DOHH2 (cell line): Measurements from ENCODE around the gene LPXN.

Source experiments
- H3F3A ChIP-seq: fragments of 200-600 bp; sonication (generic), shearing (Covaris generic); 2 replicates; pipeline ENCODE4 v1.6.0; 2016; ENCODE audit warnings: antibody characterized with exemption, mild to moderate bottlenecking; ENCODE audit not compliant: control insufficient read depth, insufficient read depth
- H3K27ac ChIP-seq: fragments of 200-600 bp; sonication (generic); 2 replicates; pipeline ENCODE4 v1.5.1; 2014; ENCODE audit warnings: low read depth, mild to moderate bottlenecking, low read length, moderate library complexity
- H3K27me3 ChIP-seq: fragments of 200-600 bp; sonication (generic); 2 replicates; pipeline ENCODE4 v1.6.1; 2014; ENCODE audit warnings: mild to moderate bottlenecking, low read length, mixed read lengths; ENCODE audit not compliant: control insufficient read depth
- H3K36me3 ChIP-seq: fragments of 200-600 bp; sonication (generic); 2 replicates; pipeline ENCODE4 v1.6.1; 2014; ENCODE audit warnings: mild to moderate bottlenecking, low read length, moderate library complexity, mixed read lengths; ENCODE audit not compliant: control insufficient read depth
- H3K4me1 ChIP-seq: fragments of 200-600 bp; sonication (generic); 2 replicates; pipeline ENCODE4 v1.6.1; 2014; ENCODE audit warnings: mild to moderate bottlenecking, low read length, mixed read lengths; ENCODE audit not compliant: control insufficient read depth
- H3K4me2 ChIP-seq: fragments of 200-600 bp; sonication (generic); 2 replicates; pipeline ENCODE4 v1.6.0; 2014; ENCODE audit warnings: mild to moderate bottlenecking, low read length, moderate library complexity
- H3K4me3 ChIP-seq: fragments of 200-600 bp; sonication (generic); 2 replicates; pipeline ENCODE4 v1.5.1; 2014; ENCODE audit warnings: mild to moderate bottlenecking, low read length, mixed read lengths
- H3K79me2 ChIP-seq: fragments of 200-600 bp; sonication (generic); 2 replicates; pipeline ENCODE4 v1.6.1; 2014; ENCODE audit warnings: mild to moderate bottlenecking, low read length, mixed read lengths; ENCODE audit not compliant: control insufficient read depth
- H3K9me2 ChIP-seq: fragments of 200-600 bp; sonication (generic); replicated peaks from 2 replicates; pipeline ENCODE4 v1.6.1; 2014; ENCODE audit warnings: mild to moderate bottlenecking, low read length, mixed read lengths; ENCODE audit not compliant: control insufficient read depth
- H3K9me3 ChIP-seq: fragments of 200-600 bp; sonication (generic); 2 replicates; pipeline ENCODE4 v1.6.1; 2014; ENCODE audit warnings: antibody characterized with exemption, low read length, mixed read lengths; ENCODE audit not compliant: control insufficient read depth, insufficient read depth
- H4K20me1 ChIP-seq: fragments of 200-600 bp; sonication (generic); 2 replicates; pipeline ENCODE4 v1.6.0; 2014; ENCODE audit warnings: low read depth, mild to moderate bottlenecking, antibody characterized with exemption, low read length, moderate library complexity; ENCODE audit not compliant: control insufficient read depth, insufficient read depth
- EZH2phosphoT487 ChIP-seq: fragments of 200-600 bp; sonication (generic); IDR thresholded peaks from 2 replicates; pipeline ENCODE4 v1.6.1; 2017; ENCODE audit warnings: borderline replicate concordance, mild to moderate bottlenecking, antibody characterized with exemption, low read length, moderate library complexity, mixed read lengths
- TF ChIP-seq, protein P1 (sequence below): fragments of 200-600 bp; sonication (generic); IDR thresholded peaks from one replicate; pipeline ENCODE4 v1.5.1; 2014; ENCODE audit warnings: antibody characterized with exemption, mild to moderate bottlenecking, low read depth, low read length; ENCODE audit not compliant: poor library complexity, severe bottlenecking

The LPXN gene

DNA sequence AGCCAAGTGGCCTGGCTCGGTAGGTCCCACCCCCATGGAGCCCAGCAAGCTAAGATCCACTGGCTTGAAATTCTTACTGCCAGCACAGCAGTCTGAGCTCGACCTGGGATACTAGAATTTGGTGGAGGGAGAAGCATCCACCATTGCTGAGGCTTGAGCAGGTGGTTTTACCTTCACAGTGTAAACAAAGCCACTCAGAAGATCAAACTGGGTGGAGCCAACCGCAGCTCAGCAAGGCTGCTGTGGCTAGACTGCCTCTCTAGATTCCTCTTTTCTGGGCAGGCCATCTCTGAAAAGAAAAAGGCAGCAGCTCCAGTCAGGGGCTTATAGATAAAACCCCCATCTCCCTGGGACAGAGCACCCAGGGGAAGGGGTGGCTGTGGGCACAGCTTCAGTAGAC, 45.4 kb downstream of the LPXN start:
- no peak for TF ChIP-seq EZH2phosphoT487
- TF ChIP-seq, protein P1, sequence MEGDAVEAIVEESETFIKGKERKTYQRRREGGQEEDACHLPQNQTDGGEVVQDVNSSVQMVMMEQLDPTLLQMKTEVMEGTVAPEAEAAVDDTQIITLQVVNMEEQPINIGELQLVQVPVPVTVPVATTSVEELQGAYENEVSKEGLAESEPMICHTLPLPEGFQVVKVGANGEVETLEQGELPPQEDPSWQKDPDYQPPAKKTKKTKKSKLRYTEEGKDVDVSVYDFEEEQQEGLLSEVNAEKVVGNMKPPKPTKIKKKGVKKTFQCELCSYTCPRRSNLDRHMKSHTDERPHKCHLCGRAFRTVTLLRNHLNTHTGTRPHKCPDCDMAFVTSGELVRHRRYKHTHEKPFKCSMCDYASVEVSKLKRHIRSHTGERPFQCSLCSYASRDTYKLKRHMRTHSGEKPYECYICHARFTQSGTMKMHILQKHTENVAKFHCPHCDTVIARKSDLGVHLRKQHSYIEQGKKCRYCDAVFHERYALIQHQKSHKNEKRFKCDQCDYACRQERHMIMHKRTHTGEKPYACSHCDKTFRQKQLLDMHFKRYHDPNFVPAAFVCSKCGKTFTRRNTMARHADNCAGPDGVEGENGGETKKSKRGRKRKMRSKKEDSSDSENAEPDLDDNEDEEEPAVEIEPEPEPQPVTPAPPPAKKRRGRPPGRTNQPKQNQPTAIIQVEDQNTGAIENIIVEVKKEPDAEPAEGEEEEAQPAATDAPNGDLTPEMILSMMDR, result no peak
- H3K4me3 ChIP-seq, result no peak overlapping the region
- H3F3A ChIP-seq, result peaks cover 23% of the 10 kb centered on the region
- H3K79me2 ChIP-seq, result peaks cover 11% of the 10 kb centered on the region
- H3K27ac ChIP-seq, result no peak overlapping the region
- peaks cover 76% of the 10 kb centered on the region for H3K36me3 ChIP-seq
- H3K4me1 ChIP-seq, result peaks cover 32% of the 10 kb centered on the region
- no peaks in the 10 kb centered on the region for H3K9me3 ChIP-seq
- no peaks in the 10 kb centered on the region for H3K27me3 ChIP-seq
- H3K9me2 ChIP-seq, result no peaks in the 10 kb centered on the region
- peaks cover 9% of the 10 kb centered on the region; the same call in 1 of the 2 replicates for H4K20me1 ChIP-seq
- no peak overlapping the region for H3K4me2 ChIP-seq

DNA sequence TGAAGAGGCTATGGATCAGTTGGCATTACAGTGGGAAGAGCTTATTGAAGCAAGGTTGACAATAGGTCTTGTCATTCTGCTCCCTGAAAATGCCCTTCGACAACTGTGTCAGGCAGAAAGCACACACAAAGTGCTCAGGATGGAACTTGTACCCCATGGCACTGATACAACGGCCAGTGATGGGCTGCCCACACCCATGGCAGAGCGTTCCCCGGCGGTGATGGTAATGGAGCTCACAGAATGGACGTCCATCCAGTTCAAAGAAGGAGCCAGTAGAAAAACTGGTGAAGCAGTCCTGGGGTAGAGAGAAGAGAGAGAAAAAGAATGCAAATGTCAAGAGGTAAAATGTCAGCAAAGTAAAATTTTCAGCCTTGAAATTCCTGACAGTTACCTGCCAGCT, 48.2 kb downstream of the LPXN start:
- Histone ChIP-seq H3K27ac (no peak overlapping the region), H3F3A (peaks cover 33% of the 10 kb centered on the region), H3K9me2 (no peaks in the 10 kb centered on the region), H3K27me3 (no peaks in the 10 kb centered on the region), H3K4me3 (no peak overlapping the region), H3K36me3 (peaks cover 61% of the 10 kb centered on the region), H3K4me1 (peaks cover 46% of the 10 kb centered on the region), H3K4me2 (no peak overlapping the region), H4K20me1 (peaks cover 21% of the 10 kb centered on the region; the same call in 1 of the 2 replicates), H3K79me2 (no peaks in the 10 kb centered on the region), H3K9me3 (no peaks in the 10 kb centered on the region)
- TF ChIP-seq, protein P1, result no peak
- TF ChIP-seq EZH2phosphoT487, result no peak

DNA sequence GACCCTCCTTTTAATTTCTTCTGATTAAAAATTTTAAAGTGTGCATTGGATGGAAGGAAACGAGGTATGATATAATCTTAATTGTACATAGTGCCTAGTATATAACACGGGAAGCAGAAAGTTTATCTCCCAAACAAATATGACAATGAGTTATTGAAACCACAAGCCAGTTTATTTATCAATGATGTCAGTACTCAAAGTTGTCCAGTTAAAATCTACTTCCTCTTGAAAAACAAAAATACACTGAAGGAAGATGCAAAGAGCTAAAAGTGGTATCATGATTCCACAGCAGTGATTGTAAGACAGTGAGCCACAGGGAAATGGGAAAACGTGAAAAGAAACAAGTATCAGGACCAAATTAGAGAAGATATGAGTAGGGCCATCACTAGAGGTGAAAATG, 48.9 kb downstream of the LPXN start:
- peak overlapping the region; percentile 10; the same call in 1 of the 2 replicates for H3K4me3 ChIP-seq
- peak overlapping the region; percentile 89 for H3K27ac ChIP-seq
- peaks cover 54% of the 10 kb centered on the region for H3K36me3 ChIP-seq
- H3K4me2 ChIP-seq, result peak overlapping the region; percentile 39
- no peaks in the 10 kb centered on the region for H3K9me2 ChIP-seq
- no peaks in the 10 kb centered on the region for H3K79me2 ChIP-seq
- H3K27me3 ChIP-seq, result no peaks in the 10 kb centered on the region
- H3K4me1 ChIP-seq, result peaks cover 46% of the 10 kb centered on the region
- H4K20me1 ChIP-seq, result peaks cover 21% of the 10 kb centered on the region; the same call in 1 of the 2 replicates
- no peaks in the 10 kb centered on the region for H3K9me3 ChIP-seq
- TF ChIP-seq, protein P1, result no peak
- TF ChIP-seq EZH2phosphoT487, result no peak
- peaks cover 33% of the 10 kb centered on the region for H3F3A ChIP-seq
